ENCODE data around the gene TANC1. TPM values are rescaled to one million over a fixed set of nuclear protein-coding genes. Genes with fewer than 3 reads are reported as not detected.

Gene TANC1
- total RNA-seq, 8 experiments from 2014 or later, result 2.8 to 47.3 (median 6.9) TPM

GRCh38 chr2:159204381-159205144 is 236.1 kb downstream of the TANC1 start:
- in situ Hi-C loops (cut with MboI; ENCODE audit: low pct_unique_long_range_greater_than_20kb in 2 of 9, low sequenced_read_pairs in 9 of 9, unreplicated experiment in 9 of 9), result no loop called here
- H3K27ac ChIP-seq, result no peak overlapping the region
- no peak for ATAC-seq (replicated peaks in 6 of 8)
- peaks cover 0 to 6% of the 10 kb centered on the region in 2 donors for H3K4me1 ChIP-seq (replicated peaks in 1 of 2)
- 60 to 100% (median 90%) methylated on average over 1 to 9 of the region's 15 CpGs; no CpG with 5 or more reads in 1 of the 10 experiments for WGBS, 10 experiments
- H3K4me3 ChIP-seq, result no peak overlapping the region

DNA sequence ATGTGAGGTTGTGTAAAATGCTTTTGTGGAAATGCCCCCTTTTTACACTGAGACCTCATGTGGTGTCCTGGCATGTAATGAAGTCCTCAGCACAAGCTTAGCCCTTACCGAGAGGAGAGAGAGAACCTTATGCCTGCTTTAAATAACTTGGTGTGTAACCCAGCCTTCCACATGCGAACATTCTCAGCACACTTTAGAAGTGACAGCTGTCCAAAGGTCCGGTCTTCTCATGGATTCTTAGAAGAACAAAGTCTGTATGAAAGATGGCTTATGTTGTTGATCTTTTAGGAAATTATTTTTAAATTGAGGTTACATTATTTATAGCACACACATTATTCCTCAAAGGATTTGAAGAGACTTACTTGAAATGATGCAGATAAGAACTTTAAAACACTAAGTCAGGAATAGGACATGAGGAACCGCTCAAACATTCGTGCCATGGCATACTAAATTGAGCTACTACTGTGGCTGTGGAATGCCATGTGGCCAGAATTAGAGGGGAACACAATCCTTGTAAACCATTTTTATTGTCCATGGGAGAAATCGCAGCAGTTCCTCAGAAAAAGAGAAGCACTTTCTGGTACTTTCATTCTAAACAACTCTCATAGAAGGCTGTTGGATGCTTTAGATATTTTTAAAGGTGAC is 238.4 kb downstream of the TANC1 start:
- H3K4me3 ChIP-seq, result no peak overlapping the region
- H3K27ac ChIP-seq, result no peak overlapping the region
- in situ Hi-C loops (cut with MboI; ENCODE audit: low pct_unique_long_range_greater_than_20kb in 2 of 9, low sequenced_read_pairs in 9 of 9, unreplicated experiment in 9 of 9), result no loop called here
- WGBS, 10 experiments, result 24 to 100% (median 93%) methylated on average over 3 to 6 of the region's 6 CpGs
- no peak for ATAC-seq (replicated peaks in 6 of 8)
- H3K4me1 ChIP-seq (replicated peaks in 1 of 2), result peaks cover 0 to 10% of the 10 kb centered on the region in 2 donors

DNA sequence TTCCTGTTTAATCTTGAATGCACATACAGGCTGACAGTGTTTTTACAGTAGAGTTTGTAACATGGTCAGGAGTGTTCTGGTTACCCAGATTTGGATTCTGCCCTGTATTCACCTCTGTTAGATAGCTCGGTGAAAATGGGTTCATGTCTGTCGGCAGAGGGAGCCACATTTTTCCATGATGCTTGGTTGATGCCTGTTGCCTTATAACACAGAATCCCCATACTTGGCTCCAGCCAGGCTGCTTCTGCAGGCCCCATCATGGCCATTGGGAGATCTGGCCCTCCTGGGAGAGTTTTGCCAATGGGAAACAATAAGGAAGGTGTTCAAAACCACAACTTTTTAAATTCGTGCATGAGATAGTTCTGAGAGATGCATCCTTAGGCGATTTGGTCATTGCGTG is 240.0 kb downstream of the TANC1 start:
- Histone ChIP-seq H3K27ac (no peak overlapping the region), H3K4me1 (replicated peaks in 1 of 2) (peaks cover 3 to 16% of the 10 kb centered on the region in 2 donors), H3K4me3 (no peak overlapping the region)
- ATAC-seq (replicated peaks in 6 of 8), result peak in 1 of 8 experiments; percentile 34
- WGBS, 10 experiments, result 23 to 100% (median 85%) methylated on average over 1 to 5 of the region's 5 CpGs; no CpG with 5 or more reads in 2 of the 10 experiments
- in situ Hi-C loops (cut with MboI; ENCODE audit: low pct_unique_long_range_greater_than_20kb in 2 of 9, low sequenced_read_pairs in 9 of 9, unreplicated experiment in 9 of 9), result no loop called here

DNA sequence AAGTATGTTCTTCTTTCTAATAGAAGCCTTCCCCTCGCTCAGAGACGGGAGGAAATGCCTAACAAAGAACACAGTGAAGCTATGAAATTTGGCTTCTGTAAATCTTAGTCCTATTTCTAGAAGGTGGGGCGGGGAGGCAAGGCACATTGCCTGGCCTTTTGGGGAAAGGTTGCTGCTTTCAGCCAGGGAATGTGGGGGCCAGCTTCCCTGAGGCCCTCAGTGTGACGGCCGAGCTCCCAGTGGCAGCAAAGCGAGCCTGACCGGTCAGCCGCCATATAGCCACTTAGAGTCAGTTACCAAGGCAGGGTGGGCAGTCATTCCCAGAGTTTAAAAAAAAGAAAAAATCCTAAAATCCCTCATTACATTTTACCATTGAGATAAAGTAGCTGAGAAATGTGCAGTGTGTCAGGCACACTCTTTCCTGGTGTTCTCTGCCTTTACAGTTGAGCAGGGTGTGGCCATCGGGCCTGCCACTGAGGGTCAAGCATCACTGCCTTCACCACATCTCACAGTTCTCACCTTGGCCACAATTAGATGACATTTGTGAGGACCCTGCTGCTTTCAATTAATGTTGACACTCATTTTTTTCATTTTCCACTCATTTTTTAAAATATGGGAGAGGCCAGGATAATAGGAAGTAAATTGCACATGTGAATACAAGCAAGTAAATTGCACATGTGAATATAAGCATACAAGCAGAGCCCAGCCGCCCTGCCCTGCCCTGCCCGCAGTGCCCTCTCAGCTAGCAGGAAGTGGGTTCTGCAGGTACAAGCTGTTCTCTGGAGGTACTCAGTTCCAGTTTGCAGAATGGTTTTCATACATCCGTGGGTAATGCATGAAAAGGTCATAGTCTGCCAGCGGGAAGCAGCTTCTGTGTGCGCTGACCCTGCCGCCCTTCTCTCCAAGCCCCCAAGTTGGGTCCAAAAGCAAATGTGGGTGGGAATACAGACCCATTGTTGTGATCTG is 241.2 kb downstream of the TANC1 start:
- Histone ChIP-seq H3K27ac (no peak overlapping the region), H3K4me3 (no peak overlapping the region), H3K4me1 (replicated peaks in 1 of 2) (peaks cover 3 to 16% of the 10 kb centered on the region in 2 donors)
- in situ Hi-C loops (cut with MboI; ENCODE audit: low pct_unique_long_range_greater_than_20kb in 2 of 9, low sequenced_read_pairs in 9 of 9, unreplicated experiment in 9 of 9), result no loop called here
- 81 to 100% (median 93%) methylated on average over 1 to 9 of the region's 15 CpGs; no CpG with 5 or more reads in 1 of the 10 experiments for WGBS, 10 experiments
- peak in 3 of 8 experiments; percentile 16 to 53 (median 23) for ATAC-seq (replicated peaks in 6 of 8)

DNA sequence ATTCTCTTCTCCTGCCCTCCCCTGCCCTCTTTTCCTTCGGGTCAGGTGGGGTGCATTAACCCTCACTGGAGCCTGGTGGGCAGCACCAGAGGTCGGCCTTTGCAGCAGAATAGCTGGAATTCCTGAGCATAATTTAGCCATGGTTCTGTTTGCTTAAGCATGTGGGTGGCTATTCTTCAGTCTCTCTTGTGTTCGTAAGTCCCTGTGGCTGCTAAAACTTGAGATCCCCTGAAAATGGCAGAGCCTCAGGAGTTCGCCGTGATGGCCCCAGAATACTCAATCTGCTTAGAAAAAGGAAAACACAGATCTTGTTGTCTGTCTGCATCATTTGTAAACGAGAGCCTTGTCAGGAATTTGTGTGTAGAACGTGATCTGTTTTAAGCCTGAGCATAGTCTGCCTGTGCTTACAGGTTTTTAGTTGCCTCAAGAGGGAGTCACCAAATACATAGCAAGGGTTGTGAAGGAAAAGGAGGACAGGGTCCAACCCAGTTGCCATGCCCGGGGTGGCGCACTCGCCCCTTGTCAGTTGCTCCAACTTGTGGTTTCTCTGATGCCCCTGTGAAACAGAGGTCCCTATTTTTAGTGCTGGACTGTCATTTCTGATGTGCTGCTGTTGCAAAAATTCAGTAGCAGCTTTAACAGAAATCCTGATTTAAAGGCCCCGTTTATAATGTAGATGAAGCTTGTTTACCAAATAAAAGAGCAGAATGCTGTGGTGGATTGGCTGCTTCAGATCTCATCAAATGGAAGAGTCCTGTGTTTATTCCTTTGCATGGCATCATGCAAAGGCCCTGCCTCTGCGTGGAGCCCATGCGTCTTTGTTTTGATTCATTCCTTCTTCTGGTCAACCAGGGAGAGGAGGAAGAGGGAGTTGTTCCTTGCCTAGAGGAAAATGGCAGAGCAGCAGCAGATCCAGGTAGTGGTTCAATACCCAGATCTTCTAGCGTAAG is 243.3 kb downstream of the TANC1 start:
- in situ Hi-C loops (cut with MboI; ENCODE audit: low pct_unique_long_range_greater_than_20kb in 2 of 9, low sequenced_read_pairs in 9 of 9, unreplicated experiment in 9 of 9), result no loop called here
- H3K4me3 ChIP-seq, result no peak overlapping the region
- 0 to 100% (median 33%) methylated on average over 1 to 10 of the region's 14 CpGs for WGBS, 10 experiments
- H3K4me1 ChIP-seq (replicated peaks in 1 of 2), result peaks cover 3 to 16% of the 10 kb centered on the region in 2 donors
- H3K27ac ChIP-seq, result no peak overlapping the region
- ATAC-seq (replicated peaks in 6 of 8), result peak in 5 of 8 experiments; percentile 41 to 84 (median 64)

DNA sequence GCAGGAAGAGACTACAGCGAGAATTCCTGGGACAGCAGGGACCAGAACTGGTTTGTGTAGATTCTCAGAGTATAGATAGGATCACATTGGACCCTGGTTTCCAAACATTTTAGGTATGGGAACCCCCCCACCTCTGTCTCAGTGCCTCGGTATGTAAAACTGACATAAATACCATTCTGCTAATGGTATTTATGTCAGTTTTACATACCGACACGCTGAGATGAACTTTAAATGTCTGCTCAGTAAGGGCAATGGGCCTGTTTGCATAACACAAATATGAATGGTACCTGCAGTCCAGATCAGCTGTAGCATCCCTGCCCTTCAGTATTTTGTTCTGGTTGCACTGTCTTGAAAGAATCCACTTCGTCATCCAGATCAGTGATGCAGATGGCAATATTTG is 244.9 kb downstream of the TANC1 start:
- in situ Hi-C loops (cut with MboI; ENCODE audit: low pct_unique_long_range_greater_than_20kb in 2 of 9, low sequenced_read_pairs in 9 of 9, unreplicated experiment in 9 of 9), result no loop called here
- no peak for ATAC-seq (replicated peaks in 6 of 8)
- H3K27ac ChIP-seq, result no peak overlapping the region

GRCh38 chr2:159214325-159214865 is 246.0 kb downstream of the TANC1 start:
- H3K4me1 ChIP-seq (replicated peaks in 1 of 2), result peaks cover 3 to 16% of the 10 kb centered on the region in 2 donors
- in situ Hi-C loops (cut with MboI; ENCODE audit: low pct_unique_long_range_greater_than_20kb in 2 of 9, low sequenced_read_pairs in 9 of 9, unreplicated experiment in 9 of 9), result no loop called here
- no peak overlapping the region for H3K4me3 ChIP-seq
- H3K27ac ChIP-seq, result no peak overlapping the region
- WGBS, 10 experiments, result 100% methylated on average over 1 to 2 of the region's 3 CpGs; no CpG with 5 or more reads in 8 of the 10 experiments
- no peak for ATAC-seq (replicated peaks in 6 of 8)

More for the DNA sequence above, 244.9 kb downstream of the TANC1 start:
- Histone ChIP-seq H3K4me3 (no peak overlapping the region), H3K4me1 (replicated peaks in 1 of 2) (peaks cover 3 to 16% of the 10 kb centered on the region in 2 donors)
- WGBS, 10 experiments, result 83 to 100% (median 95%) methylated on average over 1 to 4 of the region's 5 CpGs; no CpG with 5 or more reads in 1 of the 10 experiments

- WGBS, 10 experiments, result 90 to 95% (median 93%) methylated on average over 2 to 5 of the region's 7 CpGs; no CpG with 5 or more reads in 7 of the 10 experiments
- H3K4me1 ChIP-seq (replicated peaks in 1 of 2), result peaks cover 3 to 13% of the 10 kb centered on the region in 2 donors
- no peak for ATAC-seq (replicated peaks in 6 of 8)
- in situ Hi-C loops (cut with MboI; ENCODE audit: low pct_unique_long_range_greater_than_20kb in 2 of 9, low sequenced_read_pairs in 9 of 9, unreplicated experiment in 9 of 9), result no loop called here
- H3K27ac ChIP-seq, result no peak overlapping the region
- H3K4me3 ChIP-seq, result no peak overlapping the region
These were observed 246.7 kb downstream of the TANC1 start for GRCh38 chr2:159215116-159215515.

DNA sequence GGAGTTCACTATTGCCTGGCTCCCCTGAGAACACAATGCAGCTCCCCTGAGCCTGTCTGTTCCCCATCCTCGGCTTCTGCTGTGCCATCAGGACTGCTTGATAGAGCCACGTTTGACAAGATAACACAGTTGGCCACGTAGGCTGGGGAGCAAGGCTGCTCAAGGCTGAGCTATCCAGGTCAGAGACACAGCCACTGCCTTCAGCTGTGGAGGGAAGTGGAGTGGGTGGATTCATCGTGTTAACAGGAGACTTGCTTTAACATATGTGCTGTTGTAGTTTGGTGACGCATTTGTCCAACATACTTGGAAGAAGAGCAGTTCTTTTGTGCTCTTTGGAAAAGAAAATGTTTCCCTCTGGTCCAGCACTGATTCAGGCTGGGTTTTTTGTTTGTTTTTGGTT is 249.2 kb downstream of the TANC1 start:
- Histone ChIP-seq H3K4me1 (replicated peaks in 1 of 2) (no peaks in the 10 kb centered on the region), H3K27ac (no peak overlapping the region), H3K4me3 (no peak overlapping the region)
- ATAC-seq (replicated peaks in 6 of 8), result no peak
- 70 to 100% (median 90%) methylated on average over 1 to 4 of the region's 5 CpGs; no CpG with 5 or more reads in 1 of the 10 experiments for WGBS, 10 experiments
- in situ Hi-C loops (cut with MboI; ENCODE audit: low pct_unique_long_range_greater_than_20kb in 2 of 9, low sequenced_read_pairs in 9 of 9, unreplicated experiment in 9 of 9), result no loop called here

DNA sequence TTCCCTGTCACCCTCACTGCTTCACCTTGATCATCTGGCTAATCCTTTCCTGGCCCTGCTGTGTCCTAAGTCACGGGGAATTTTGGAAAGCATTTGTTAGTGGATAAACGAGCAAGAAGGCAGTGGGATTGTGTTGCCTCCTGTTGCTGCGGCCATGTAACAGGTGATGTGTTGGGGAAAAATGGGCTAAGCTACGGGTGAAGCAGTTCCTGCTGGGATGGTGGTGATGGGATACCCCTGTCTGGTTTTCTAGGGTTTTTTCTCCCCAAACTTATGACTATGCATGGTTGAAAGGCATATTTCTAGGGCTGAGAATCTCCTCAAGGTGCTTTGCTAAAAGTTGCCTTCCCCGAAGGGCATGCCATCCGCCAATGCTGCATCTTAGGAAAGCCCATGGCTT is 249.9 kb downstream of the TANC1 start:
- WGBS, 10 experiments, result 87 to 100% (median 97%) methylated on average over 1 to 6 of the region's 6 CpGs; no CpG with 5 or more reads in 2 of the 10 experiments
- Histone ChIP-seq H3K4me3 (no peak overlapping the region), H3K27ac (no peak overlapping the region), H3K4me1 (replicated peaks in 1 of 2) (no peaks in the 10 kb centered on the region)
- in situ Hi-C loops (cut with MboI; ENCODE audit: low pct_unique_long_range_greater_than_20kb in 2 of 9, low sequenced_read_pairs in 9 of 9, unreplicated experiment in 9 of 9), result no loop called here
- ATAC-seq (replicated peaks in 6 of 8), result no peak

- Histone ChIP-seq H3K4me3 (no peak overlapping the region), H3K4me1 (replicated peaks in 1 of 2) (no peaks in the 10 kb centered on the region), H3K27ac (no peak overlapping the region)
- ATAC-seq (replicated peaks in 6 of 8), result no peak
- in situ Hi-C loops (cut with MboI; ENCODE audit: low pct_unique_long_range_greater_than_20kb in 2 of 9, low sequenced_read_pairs in 9 of 9, unreplicated experiment in 9 of 9), result no loop called here
- WGBS, 10 experiments, result 90 to 100% (median 98%) methylated on average over 1 to 6 of the region's 8 CpGs; no CpG with 5 or more reads in 3 of the 10 experiments
These were observed 251.1 kb downstream of the TANC1 start for GRCh38 chr2:159219394-159219998.
